ENCODE measurements around the gene ZBTB18. TPM values are rescaled to one million over a fixed set of nuclear protein-coding genes. Genes with fewer than 3 reads are reported as not detected.
"Not testable (repeated sequence)": the region's sequence is repeated elsewhere in the genome, so short reads cannot be mapped to it uniquely, and the experiment has no call there.

The ZBTB18 gene
- total RNA-seq, 2 experiments from 2014 or later, result 57.2 to 59.9 TPM

- Mint-ChIP-seq H3K27me3 (no peaks in the 10 kb centered on the region), H3K4me3 (no peak overlapping the region), H3K4me1 (ENCODE audit: low read depth) (no peaks in the 10 kb centered on the region), H3K9me3 (no peaks in the 10 kb centered on the region), H3K36me3 (ENCODE audit: low read depth) (no peaks in the 10 kb centered on the region), H3K27ac (no peak overlapping the region)
- Histone ChIP-seq H3K4me3 (ENCODE audit: low read length) (no peak overlapping the region), H3K36me3 (ENCODE audit: insufficient read depth, low read length) (no peaks in the 10 kb centered on the region), H3K27me3 (ENCODE audit: control insufficient read depth in 1 of 2, insufficient read depth in 2 of 2, low read length in 2 of 2) (no peaks in the 10 kb centered on the region), H3K4me1 (ENCODE audit: insufficient read depth, low read length) (no peaks in the 10 kb centered on the region), H3K27ac (ENCODE audit: low read depth in 1 of 2, low read length in 2 of 2) (no peak overlapping the region), H3K9me3 (ENCODE audit: control insufficient read depth in 1 of 2, insufficient read depth in 1 of 2, low read length in 2 of 2) (no peaks in the 10 kb centered on the region)
- CTCF ChIA-PET, result no interaction called here
- no peak for ATAC-seq (ENCODE audit: poor library complexity)
- TF ChIP-seq CTCF (IDR thresholded peaks at IDR 0.05), result no peak
- intact Hi-C loops (cut with DNase I, micrococcal nuclease), result no loop called here
- POLR2A ChIA-PET, result no interaction called here
- DNase-seq, result no peak
Measured at GRCh38 chr1:244012202-244012601, 38.9 kb upstream of the ZBTB18 start.

DNA sequence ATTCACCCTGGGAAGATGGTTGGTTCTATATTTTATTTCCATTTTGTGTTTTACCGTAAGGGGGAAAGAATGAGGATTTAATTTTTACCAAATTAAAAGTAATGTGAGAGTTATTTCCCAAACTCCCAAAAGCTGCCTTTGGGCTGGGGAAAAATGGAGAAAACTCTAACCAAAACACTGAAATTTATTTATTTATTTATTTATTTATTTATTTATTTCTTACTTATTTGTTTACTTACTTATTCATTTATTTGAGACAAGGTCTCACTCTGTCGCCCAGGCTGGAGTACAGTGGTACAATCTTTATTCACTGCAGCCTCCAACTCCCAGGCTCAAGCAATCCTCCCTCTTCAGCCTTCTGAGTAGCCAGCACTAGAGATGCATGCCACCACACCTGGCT lies 38.0 kb upstream of the ZBTB18 start:
- no peaks in the 10 kb centered on the region for H3K4me1 Mint-ChIP-seq (ENCODE audit: low read depth)
- H3K27ac ChIP-seq (ENCODE audit: low read depth in 1 of 2, low read length in 2 of 2), result no peak overlapping the region
- H3K27me3 ChIP-seq (ENCODE audit: control insufficient read depth in 1 of 2, insufficient read depth in 2 of 2, low read length in 2 of 2), result no peaks in the 10 kb centered on the region
- ATAC-seq (ENCODE audit: poor library complexity) (no peak), DNase-seq (no peak)
- H3K27ac Mint-ChIP-seq, result no peak overlapping the region
- no peaks in the 10 kb centered on the region for H3K9me3 ChIP-seq (ENCODE audit: control insufficient read depth in 1 of 2, insufficient read depth in 1 of 2, low read length in 2 of 2)
- no peaks in the 10 kb centered on the region for H3K36me3 Mint-ChIP-seq (ENCODE audit: low read depth)
- no peaks in the 10 kb centered on the region for H3K27me3 Mint-ChIP-seq
- no peak overlapping the region for H3K4me3 Mint-ChIP-seq
- ChIA-PET POLR2A (no interaction called here), CTCF (no interaction called here)
- no peaks in the 10 kb centered on the region for H3K4me1 ChIP-seq (ENCODE audit: insufficient read depth, low read length)
- H3K9me3 Mint-ChIP-seq, result no peaks in the 10 kb centered on the region
- H3K36me3 ChIP-seq (ENCODE audit: insufficient read depth, low read length), result no peaks in the 10 kb centered on the region
- TF ChIP-seq CTCF (IDR thresholded peaks at IDR 0.05), result no peak
- intact Hi-C loops (cut with DNase I, micrococcal nuclease), result no loop called here
- H3K4me3 ChIP-seq (ENCODE audit: low read length), result no peak overlapping the region

- H3K4me3 Mint-ChIP-seq; H3K27me3 Mint-ChIP-seq; CTCF ChIA-PET; H3K4me1 Mint-ChIP-seq (ENCODE audit: low read depth); H3K4me3 ChIP-seq (ENCODE audit: low read length); H3K36me3 Mint-ChIP-seq (ENCODE audit: low read depth); H3K27ac ChIP-seq (ENCODE audit: low read depth in 1 of 2, low read length in 2 of 2); H3K4me1 ChIP-seq (ENCODE audit: insufficient read depth, low read length); H3K9me3 Mint-ChIP-seq; H3K9me3 ChIP-seq (ENCODE audit: control insufficient read depth in 1 of 2, insufficient read depth in 1 of 2, low read length in 2 of 2); ATAC-seq (ENCODE audit: poor library complexity); H3K27me3 ChIP-seq (ENCODE audit: control insufficient read depth in 1 of 2, insufficient read depth in 2 of 2, low read length in 2 of 2); H3K36me3 ChIP-seq (ENCODE audit: insufficient read depth, low read length); H3K27ac Mint-ChIP-seq; intact Hi-C loops (cut with DNase I, micrococcal nuclease); POLR2A ChIA-PET: not testable (repeated sequence)
- peak in 2 of 14 experiments; percentile 4 to 15 for DNase-seq
Measured at GRCh38 chr1:244014862-244015261, 36.2 kb upstream of the ZBTB18 start.

DNA sequence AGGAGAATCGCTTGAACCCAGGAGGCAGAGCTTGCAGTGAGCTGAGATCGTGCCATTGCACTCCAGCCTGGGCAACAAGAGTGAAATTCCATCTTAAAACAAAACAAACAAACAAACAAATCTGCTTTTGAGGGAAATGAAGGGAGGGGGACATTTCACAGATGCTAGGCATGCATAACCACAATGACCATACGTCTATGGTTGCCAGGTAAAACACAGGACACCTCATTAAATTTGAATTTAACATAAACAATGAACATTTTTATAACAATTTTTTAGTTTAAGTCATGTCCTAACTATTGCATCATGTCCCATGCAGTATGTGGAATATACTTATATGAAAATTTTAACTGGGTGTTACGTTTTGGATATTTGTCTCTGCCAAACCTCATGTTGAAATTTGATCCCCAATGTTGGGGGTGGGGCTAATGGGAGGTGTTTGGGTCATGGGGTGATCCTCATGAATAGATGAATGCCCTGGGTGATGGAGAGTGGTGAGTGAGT lies 31.0 kb upstream of the ZBTB18 start:
- Mint-ChIP-seq H3K9me3 (no peaks in the 10 kb centered on the region), H3K27ac (no peak overlapping the region), H3K4me3 (no peak overlapping the region), H3K36me3 (ENCODE audit: low read depth) (no peaks in the 10 kb centered on the region), H3K27me3 (no peaks in the 10 kb centered on the region), H3K4me1 (ENCODE audit: low read depth) (no peaks in the 10 kb centered on the region)
- Histone ChIP-seq H3K27me3 (ENCODE audit: control insufficient read depth in 1 of 2, insufficient read depth in 2 of 2, low read length in 2 of 2) (no peaks in the 10 kb centered on the region), H3K4me3 (ENCODE audit: low read length) (no peak overlapping the region), H3K36me3 (ENCODE audit: insufficient read depth, low read length) (no peaks in the 10 kb centered on the region), H3K9me3 (ENCODE audit: control insufficient read depth in 1 of 2, insufficient read depth in 1 of 2, low read length in 2 of 2) (no peaks in the 10 kb centered on the region), H3K27ac (ENCODE audit: low read depth in 1 of 2, low read length in 2 of 2) (no peak overlapping the region), H3K4me1 (ENCODE audit: insufficient read depth, low read length) (no peaks in the 10 kb centered on the region)
- CTCF ChIA-PET, result no interaction called here
- POLR2A ChIA-PET, result no interaction called here
- DNase-seq, result no peak
- TF ChIP-seq CTCF (IDR thresholded peaks at IDR 0.05), result no peak
- intact Hi-C loops (cut with DNase I, micrococcal nuclease), result no loop called here
- ATAC-seq (ENCODE audit: poor library complexity), result no peak

All from CD4-positive, alpha-beta T cell (primary cell).